Measurements from ENCODE around the gene EPO. TPM values are rescaled to one million over a fixed set of nuclear protein-coding genes. Genes with fewer than 3 reads are reported as not detected.

Gene EPO
- total and polyA plus RNA-seq, 2 donors (not counting 1 experiment from before 2014, with no cell fraction given), result 0.10 TPM; not detected in 1

GRCh38 chr7:100679129-100679926, 40.9 kb upstream of the EPO start:
- POLR2A ChIA-PET, result interaction anchor here (0.7 kb wide), 2 partner anchors 12 to 67 kb away, joined by 3 to 4 read pairs; partner anchors contain the start of gene MOSPD3
- Mint-ChIP-seq H3K9me3 (ENCODE audit: insufficient read depth) (no peaks in the 10 kb centered on the region), H3K27me3 (no peaks in the 10 kb centered on the region), H3K4me1 (peaks cover 7% of the 10 kb centered on the region), H3K27ac (peak overlapping the region; percentile 59), H3K4me3 (no peak overlapping the region)
- Histone ChIP-seq H3K9ac (ENCODE audit: low read length) (no peak overlapping the region), H3K79me2 (ENCODE audit: control insufficient read depth, insufficient read depth, low read length) (peaks cover 5% of the 10 kb centered on the region), H3K4me3 (ENCODE audit: control extremely low read depth in 1 of 5, extremely low read depth in 1 of 5, insufficient read depth in 1 of 5, low read depth in 2 of 5, low read length in 4 of 5) (no peak overlapping the region), H2AFZ (ENCODE audit: insufficient read depth, low read depth, low read length, poor library complexity, severe bottlenecking) (no peak overlapping the region), H3K4me2 (replicated peaks; ENCODE audit: low read depth, low read length, poor library complexity, severe bottlenecking) (no peak overlapping the region), H3K27me3 (replicated peaks in 1 of 4; ENCODE audit: control extremely low read depth in 1 of 4, control insufficient read depth in 3 of 4, insufficient read depth in 4 of 4, low read length in 3 of 4) (no peaks in the 10 kb centered on the region), H3K9me3 (ENCODE audit: control extremely low read depth in 1 of 3, control insufficient read depth in 2 of 3, insufficient read depth in 1 of 3, low read length in 2 of 3) (no peaks in the 10 kb centered on the region), H4K20me1 (ENCODE audit: control insufficient read depth, insufficient read depth, low read length, poor library complexity, severe bottlenecking) (peaks cover 64% of the 10 kb centered on the region), H3K36me3 (replicated peaks in 1 of 2; ENCODE audit: control extremely low read depth in 1 of 2, control insufficient read depth in 1 of 2, extremely low read depth in 1 of 2, insufficient read depth in 2 of 2, low read length in 1 of 2) (peaks cover 0 to 67% of the 10 kb centered on the region in 2 experiments), H3K4me1 (ENCODE audit: control insufficient read depth in 2 of 2, insufficient read depth in 2 of 2, low read length in 2 of 2) (peaks cover 0 to 3% of the 10 kb centered on the region in 2 donors), H3K27ac (ENCODE audit: low read length in 2 of 2) (no peak overlapping the region)
- ATAC-seq (ENCODE audit: low read depth) (no peak), DNase-seq (peak; percentile 19)
- intact Hi-C loops (cut with micrococcal nuclease), result loop anchor here (10.0 kb wide), 1 partner anchor 595 kb away; the partner anchor contains the start of genes COPS6 and ZNF3
- WGBS (ENCODE audit: insufficient coverage), result 95% methylated on average over 5 of the region's 13 CpGs
- CTCF ChIA-PET, result interaction anchor here (0.7 to 2.5 kb wide), 2 partner anchors 12 to 115 kb away, joined by 3 to 18 read pairs; no protein-coding TSS in a partner anchor
- TF ChIP-seq EZH2 (IDR thresholded peaks at IDR 0.05; ENCODE audit: borderline replicate concordance, insufficient read depth, low read depth, low read length, poor library complexity, severe bottlenecking), result no peak
- no peak for TF ChIP-seq CTCF (IDR thresholded peaks at IDR 0.05)
